Right lobe of liver (tissue), 6 donors: ENCODE results near the gene WWC2. TPM values are rescaled to one million over a fixed set of nuclear protein-coding genes. Genes with fewer than 3 reads are reported as not detected.

ENCODE experiments used
- ATAC-seq, 4 donors: fragments of 200-7000 bp; cut with Tn5 transposase; one replicate each; pipeline ENCODE4 v1.9.1; 2020; ENCODE audit warnings: mild to moderate bottlenecking in 4 of 4, moderate library complexity in 4 of 4
- DNase-seq, 3 donors: peaks; one replicate each; pipeline ENCODE4 v3.0.0-alpha.2; 2020
- H3K27ac ChIP-seq, 3 donors: fragments of 200-600 bp; one replicate each; pipeline ENCODE4 v1.8.0; 2022
- H3K27me3 ChIP-seq, 2 donors: fragments of 200-600 bp; one replicate each; pipeline ENCODE4 v1.8.0; 2022
- H3K36me3 ChIP-seq, 4 donors: fragments of 200-600 bp; sonication (generic) in 1 of 4; one replicate each; pipeline versions ENCODE4 v1.5.1 to v1.8.0; 2017 to 2022; ENCODE audit warnings: control low read depth in 1 of 4
- H3K4me1 ChIP-seq, 4 donors: fragments of 200-600 bp; sonication (generic) in 1 of 4; one replicate each; pipeline versions ENCODE4 v1.5.1 to v1.8.0; 2017 to 2022; ENCODE audit warnings: control low read depth in 1 of 4
- H3K4me3 ChIP-seq, 3 donors: fragments of 200-600 bp; one replicate each; pipeline ENCODE4 v1.8.0; 2022
- H3K9me3 ChIP-seq, 4 donors: fragments of 200-600 bp; sonication (generic) in 1 of 4; one replicate each; pipeline versions ENCODE4 v1.5.1 to v1.8.0; 2017 to 2022; ENCODE audit warnings: control low read depth in 1 of 4
- POLR2A ChIP-seq: fragments of 450-650 bp; IDR thresholded peaks from one replicate; pipeline ENCODE4 v1.6.1; 2017; ENCODE audit warnings: antibody characterized with exemption, mild to moderate bottlenecking
- WGBS: methylation state at CpG from one replicate; pipeline ENCODE4 v1.1.6; 2018; ENCODE audit warnings: low coverage, low lambda C conversion rate; ENCODE audit not compliant: insufficient coverage; ENCODE audit errors: missing lambda C conversion rate; 5-methylcytosine and 5-hydroxymethylcytosine counted together
- intact Hi-C, 2 donors: fragments of 100-400 bp; cut with DNase I; formaldehyde crosslinking; loops; one replicate each; pipeline versions ENCODE4 v1.11.2 to v1.14.1; 2022
- total RNA-seq, 6 experiments: library from RNA; depleted of rRNA in 2 of 6; stranded (reverse); fragments of >200 nt in 2 of 6; fragmentation: NEBNext Ultra II Directional in 3 of 6; extraction: Animal tissue kit (Norgen Biotek cat#: 25700) in 3 of 6; gene quantifications; one replicate each; pipeline versions ENCODE4 v1.1.0 to v1.2.4, GENCODE V29; 2016 to 2023
- TF ChIP-seq, protein P1 (sequence below), 4 donors: fragments of 200-600 bp in 3 of 4; fragments of 450-650 bp in 1 of 4; IDR thresholded peaks; one replicate each; pipeline versions ENCODE4 v1.5.1 to v1.8.0; 2016 to 2022; ENCODE audit warnings: antibody characterized with exemption in 4 of 4, mild to moderate bottlenecking in 2 of 4
- donor health status: DM: no; HTN: yes; CAD: no.
- donor health status: DM: no; HTN: no; CAD: no.
- donor health status: DM: no; HTN: no; CAD: no.
- donor health status: DM: no; HTN: yes; CAD: no.
- donor health status: DM: no; HTN: yes; CAD: no.

The WWC2 gene
- total RNA-seq, 6 experiments from 2014 or later, result 19.5 to 48.9 (median 34.4) TPM

DNA sequence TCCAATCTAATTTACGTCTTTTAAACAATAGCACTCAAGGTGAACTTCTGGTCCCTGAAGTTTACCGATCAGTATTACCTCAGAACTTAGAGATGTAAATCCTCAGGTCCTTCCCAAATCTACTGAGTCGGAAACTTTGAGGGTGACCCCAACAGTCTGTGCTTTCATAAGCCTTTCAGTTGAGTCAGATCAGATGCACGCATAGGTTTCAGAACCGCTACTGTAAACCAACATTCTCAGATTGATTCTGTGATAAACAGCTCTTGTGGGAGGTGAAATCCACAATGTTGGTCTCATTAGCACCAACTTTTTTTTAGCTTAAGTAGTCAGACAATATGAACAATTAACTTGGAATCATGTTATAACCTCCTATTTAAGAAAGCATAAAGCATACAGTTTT, 86.0 kb downstream of the WWC2 start:
- ATAC-seq (no peak), DNase-seq (no peak)
- no peaks in the 10 kb centered on the region for H3K36me3 ChIP-seq
- no peak overlapping the region for H3K27ac ChIP-seq
- WGBS, result 75% methylated on average over 5 of the region's 5 CpGs
- H3K9me3 ChIP-seq, result no peaks in the 10 kb centered on the region
- H3K27me3 ChIP-seq, result no peaks in the 10 kb centered on the region
- H3K4me3 ChIP-seq, result no peak overlapping the region
- peaks cover 0 to 7% (median 0%) of the 10 kb centered on the region in 4 donors for H3K4me1 ChIP-seq
- intact Hi-C loops, result no loop called here
- no peak for TF ChIP-seq POLR2A
- TF ChIP-seq, protein P1, sequence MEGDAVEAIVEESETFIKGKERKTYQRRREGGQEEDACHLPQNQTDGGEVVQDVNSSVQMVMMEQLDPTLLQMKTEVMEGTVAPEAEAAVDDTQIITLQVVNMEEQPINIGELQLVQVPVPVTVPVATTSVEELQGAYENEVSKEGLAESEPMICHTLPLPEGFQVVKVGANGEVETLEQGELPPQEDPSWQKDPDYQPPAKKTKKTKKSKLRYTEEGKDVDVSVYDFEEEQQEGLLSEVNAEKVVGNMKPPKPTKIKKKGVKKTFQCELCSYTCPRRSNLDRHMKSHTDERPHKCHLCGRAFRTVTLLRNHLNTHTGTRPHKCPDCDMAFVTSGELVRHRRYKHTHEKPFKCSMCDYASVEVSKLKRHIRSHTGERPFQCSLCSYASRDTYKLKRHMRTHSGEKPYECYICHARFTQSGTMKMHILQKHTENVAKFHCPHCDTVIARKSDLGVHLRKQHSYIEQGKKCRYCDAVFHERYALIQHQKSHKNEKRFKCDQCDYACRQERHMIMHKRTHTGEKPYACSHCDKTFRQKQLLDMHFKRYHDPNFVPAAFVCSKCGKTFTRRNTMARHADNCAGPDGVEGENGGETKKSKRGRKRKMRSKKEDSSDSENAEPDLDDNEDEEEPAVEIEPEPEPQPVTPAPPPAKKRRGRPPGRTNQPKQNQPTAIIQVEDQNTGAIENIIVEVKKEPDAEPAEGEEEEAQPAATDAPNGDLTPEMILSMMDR (IDR thresholded peaks at IDR 0.05), result no peak

GRCh38 chr4:183185559-183185958, 86.5 kb downstream of the WWC2 start:
- intact Hi-C loops, result no loop called here
- DNase-seq (no peak), ATAC-seq (peak in 3 of 4 donors; percentile 29 to 71 (median 38))
- Histone ChIP-seq H3K27me3 (no peaks in the 10 kb centered on the region), H3K27ac (no peak overlapping the region), H3K9me3 (no peaks in the 10 kb centered on the region), H3K4me3 (no peak overlapping the region), H3K4me1 (peaks cover 0 to 13% (median 2%) of the 10 kb centered on the region in 4 donors), H3K36me3 (no peaks in the 10 kb centered on the region)
- 79% methylated on average over 2 of the region's 2 CpGs for WGBS
- TF ChIP-seq, protein P1 (IDR thresholded peaks at IDR 0.05), result no peak
- no peak for TF ChIP-seq POLR2A

DNA sequence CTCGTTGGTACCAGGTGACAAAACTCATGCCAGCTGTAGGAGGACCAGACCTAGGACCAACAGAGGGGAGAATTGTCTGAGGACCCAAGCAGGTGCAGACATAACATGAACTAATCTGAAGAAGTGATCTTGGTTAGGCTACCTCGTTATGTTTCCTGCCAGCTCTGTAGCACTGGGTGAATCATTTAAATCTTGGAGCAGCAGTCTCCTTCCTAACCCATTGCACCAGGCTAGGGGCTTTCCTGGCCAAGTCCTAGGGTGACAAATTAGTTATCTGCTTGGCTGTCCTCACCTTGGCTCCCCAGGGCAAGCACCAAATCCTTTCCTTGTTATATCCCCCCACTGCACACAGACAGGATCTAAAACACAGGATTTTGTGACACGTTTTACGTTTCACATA, 87.8 kb downstream of the WWC2 start:
- no peak for DNase-seq
- intact Hi-C loops, result no loop called here
- Histone ChIP-seq H3K36me3 (no peaks in the 10 kb centered on the region), H3K27ac (no peak overlapping the region), H3K27me3 (no peaks in the 10 kb centered on the region), H3K9me3 (no peaks in the 10 kb centered on the region), H3K4me3 (no peak overlapping the region), H3K4me1 (peaks cover 0 to 24% (median 7%) of the 10 kb centered on the region in 4 donors)
- ATAC-seq, result no peak
- TF ChIP-seq, protein P1 (IDR thresholded peaks at IDR 0.05), result no peak
- WGBS, result 88% methylated on average over 3 of the region's 4 CpGs

DNA sequence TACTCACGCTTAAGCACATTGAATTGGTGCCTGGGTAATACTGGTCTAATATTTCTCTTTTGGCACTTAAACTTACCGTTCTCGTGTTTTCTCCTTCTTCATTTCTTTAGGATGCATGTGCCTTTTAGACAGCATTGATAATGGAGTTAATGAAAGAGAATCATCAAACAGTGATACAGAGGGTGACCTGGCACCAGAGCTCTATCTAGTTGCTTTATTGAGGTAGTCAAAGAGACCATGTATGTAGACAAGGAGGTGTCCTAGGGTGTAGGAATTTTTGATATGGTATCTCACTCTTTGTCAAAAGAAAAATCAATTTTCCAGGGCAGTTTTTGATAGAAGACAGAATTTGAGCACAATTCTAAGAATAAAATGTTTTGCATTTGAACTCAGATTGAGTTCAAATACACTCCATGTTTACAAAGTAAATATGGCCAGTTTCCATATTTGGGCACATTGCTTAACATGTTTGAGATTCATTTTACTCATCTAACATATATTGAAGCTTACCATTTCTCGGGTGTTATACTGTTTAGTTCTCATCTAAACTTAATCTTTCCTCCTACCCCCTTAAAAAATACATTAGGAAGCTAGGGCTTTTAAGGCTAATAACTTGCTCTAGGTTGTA, 92.0 kb downstream of the WWC2 start:
- peak overlapping the region in 1 of 3 donors; percentile 2 for H3K4me3 ChIP-seq
- no peaks in the 10 kb centered on the region for H3K27me3 ChIP-seq
- WGBS, result 30% methylated on average over 4 of the region's 4 CpGs
- ATAC-seq (peak; percentile 67 to 85 (median 76)), DNase-seq (no peak)
- peaks cover 0 to 43% (median 7%) of the 10 kb centered on the region in 4 donors for H3K4me1 ChIP-seq
- H3K27ac ChIP-seq, result peak overlapping the region in 2 of 3 donors; percentile 8 to 36
- intact Hi-C loops, result no loop called here
- H3K9me3 ChIP-seq, result no peaks in the 10 kb centered on the region
- no peaks in the 10 kb centered on the region for H3K36me3 ChIP-seq
- TF ChIP-seq, protein P1 (IDR thresholded peaks at IDR 0.05), result no peak
- TF ChIP-seq POLR2A, result no peak
